HepG2 (cell line): ENCODE measurements around the gene PLEKHG5. TPM values are rescaled to one million over a fixed set of nuclear protein-coding genes. Genes with fewer than 3 reads are reported as not detected.
A peak's percentile ranks its signal among the peaks of the same experiment; 100 is the strongest.

Experiments used
- CAMTA2 ChIP-seq: sonication (generic); formaldehyde crosslinking; IDR thresholded peaks from 2 replicates; pipeline ENCODE4 v1.4.0; 2020; ENCODE audit warnings: mild to moderate bottlenecking, missing genetic modification reagents, borderline replicate concordance
- EEA1 ChIP-seq: sonication (generic); formaldehyde crosslinking; IDR thresholded peaks from 2 replicates; pipeline ENCODE4 v1.5.1; 2020; ENCODE audit warnings: mild to moderate bottlenecking, missing genetic modification reagents, borderline replicate concordance
- GABPA ChIP-seq, 2 experiments: IDR thresholded peaks; 2 replicates each; pipeline ENCODE4 v1.6.1; 2011 to 2016; ENCODE audit warnings: low read depth in 2 of 2, low read length in 1 of 2, missing biosample characterization in 1 of 2, missing genetic modification characterization in 1 of 2
- HNF4A ChIP-seq: sonication (generic); formaldehyde crosslinking; IDR thresholded peaks from 2 replicates; pipeline ENCODE4 v1.4.0; 2020; ENCODE audit warnings: missing genetic modification reagents
- KAT8 ChIP-seq: IDR thresholded peaks from 2 replicates; pipeline ENCODE4 v1.6.1; 2016; ENCODE audit warnings: missing genetic modification reagents, missing compliant biosample characterization
- NAIF1 ChIP-seq: sonication (generic); formaldehyde crosslinking; IDR thresholded peaks from 2 replicates; pipeline ENCODE4 v1.5.0; 2020; ENCODE audit warnings: mild to moderate bottlenecking, missing genetic modification reagents, borderline replicate concordance
- NFE2L1 ChIP-seq: sonication (generic); formaldehyde crosslinking; IDR thresholded peaks from 2 replicates; pipeline ENCODE4 v1.4.0; 2020; ENCODE audit warnings: missing genetic modification reagents, mild to moderate bottlenecking, borderline replicate concordance
- REPIN1 ChIP-seq: sonication (generic); formaldehyde crosslinking; IDR thresholded peaks from 2 replicates; pipeline ENCODE4 v1.8.0; 2022; ENCODE audit warnings: missing genetic modification reagents, low read depth, mild to moderate bottlenecking, borderline replicate concordance
- ZNF230 ChIP-seq: sonication (generic); formaldehyde crosslinking; IDR thresholded peaks from 2 replicates; pipeline ENCODE4 v1.4.0; 2020; ENCODE audit warnings: mild to moderate bottlenecking, missing genetic modification reagents
- ZNF383 ChIP-seq: sonication (generic); formaldehyde crosslinking; IDR thresholded peaks from 2 replicates; pipeline ENCODE4 v1.4.0; 2020; ENCODE audit warnings: missing genetic modification reagents, mild to moderate bottlenecking, borderline replicate concordance
- ZNF552 ChIP-seq: sonication (generic); formaldehyde crosslinking; IDR thresholded peaks from 2 replicates; pipeline ENCODE4 v1.9.0; 2022; ENCODE audit warnings: missing genetic modification reagents, mild to moderate bottlenecking, borderline replicate concordance
- polyA plus RNA-seq, 8 experiments: library from polyadenylated mRNA; depleted of rRNA in 3 of 8; stranded (reverse) in 7 of 8; unstranded in 1 of 8; fragments of >200 nt; fragmentation: Illumina TruSeq in 4 of 8; extraction: Trizol in 4 of 8; gene quantifications; 2 replicates each; pipeline versions ENCODE4 v1.2.1 to v1.2.3, GENCODE V29; 2011 to 2016; ENCODE audit warnings: low read depth in 4 of 8, missing spikeins in 1 of 8, mixed read lengths in 1 of 8; ENCODE audit not compliant: insufficient read depth in 1 of 8
- total RNA-seq, 5 experiments: library from RNA; depleted of rRNA; stranded (reverse); fragments of >200 nt; fragmentation: Illumina TruSeq; extraction: Trizol; gene quantifications; 2 replicates each; pipeline ENCODE4 v1.2.3, GENCODE V29; 2016; ENCODE audit warnings: low read depth in 1 of 5
- TF ChIP-seq, protein P1 (sequence below): sonication (generic); IDR thresholded peaks from 2 replicates; pipeline ENCODE4 v1.6.1; 2016; ENCODE audit warnings: low read depth, borderline replicate concordance
- TF ChIP-seq, protein P2 (sequence below): sonication (generic); formaldehyde crosslinking; IDR thresholded peaks from 2 replicates; pipeline ENCODE4 v1.4.0; 2020; ENCODE audit warnings: mild to moderate bottlenecking, missing genetic modification reagents
- TF ChIP-seq, protein P3 (sequence below): sonication (generic); formaldehyde crosslinking; IDR thresholded peaks from 2 replicates; pipeline ENCODE4 v1.4.0; 2020; ENCODE audit warnings: missing genetic modification reagents, low read depth, mild to moderate bottlenecking, borderline replicate concordance
- TF ChIP-seq, protein P4 (sequence below): sonication (generic); formaldehyde crosslinking; IDR thresholded peaks from 2 replicates; pipeline ENCODE4 v1.4.0; 2020; ENCODE audit warnings: missing genetic modification reagents, borderline replicate concordance

Gene PLEKHG5
- total and polyA plus RNA-seq, 2 of the 13 experiments (the other 11 are each of a cell fraction or from before 2014, with no cell fraction given): 1.9 to 3.5 TPM

DNA sequence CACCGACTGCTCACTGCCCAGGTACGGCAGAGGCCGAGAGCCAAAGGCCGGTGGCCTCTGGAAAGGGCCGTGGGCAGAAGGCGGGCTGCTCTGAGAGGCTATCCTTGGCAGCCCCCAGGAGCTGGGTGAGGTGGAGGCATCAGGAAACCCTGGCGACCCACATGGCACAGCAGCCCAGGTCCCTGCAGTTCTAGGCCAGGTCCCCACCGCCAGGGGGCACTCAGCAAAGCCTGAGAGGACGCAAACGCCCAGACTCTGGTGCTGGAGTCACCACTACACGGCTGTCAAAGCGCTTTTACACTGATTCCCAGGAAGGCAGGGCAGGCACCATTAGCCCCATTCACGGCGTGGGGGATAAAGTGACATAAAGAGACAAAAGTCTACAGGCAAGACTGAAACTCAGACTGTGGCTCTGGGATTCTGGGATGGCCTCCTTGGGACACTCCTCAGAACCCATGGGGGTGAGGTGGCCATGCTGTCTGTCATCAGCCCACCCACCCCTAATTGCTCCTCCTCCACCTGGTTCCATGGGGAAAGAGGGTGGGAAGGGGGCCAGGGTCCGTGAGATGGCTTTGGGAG lies 4.9 kb downstream of the PLEKHG5 start (continued):
- TF ChIP-seq, protein P1, sequence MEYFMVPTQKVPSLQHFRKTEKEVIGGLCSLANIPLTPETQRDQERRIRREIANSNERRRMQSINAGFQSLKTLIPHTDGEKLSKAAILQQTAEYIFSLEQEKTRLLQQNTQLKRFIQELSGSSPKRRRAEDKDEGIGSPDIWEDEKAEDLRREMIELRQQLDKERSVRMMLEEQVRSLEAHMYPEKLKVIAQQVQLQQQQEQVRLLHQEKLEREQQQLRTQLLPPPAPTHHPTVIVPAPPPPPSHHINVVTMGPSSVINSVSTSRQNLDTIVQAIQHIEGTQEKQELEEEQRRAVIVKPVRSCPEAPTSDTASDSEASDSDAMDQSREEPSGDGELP: no peak
- no peak for TF ChIP-seq NFE2L1 (CRISPR knock-in tag)
- TF ChIP-seq EEA1 (CRISPR knock-in tag): no peak
- no peak for TF ChIP-seq ZNF552
- TF ChIP-seq, protein P2, sequence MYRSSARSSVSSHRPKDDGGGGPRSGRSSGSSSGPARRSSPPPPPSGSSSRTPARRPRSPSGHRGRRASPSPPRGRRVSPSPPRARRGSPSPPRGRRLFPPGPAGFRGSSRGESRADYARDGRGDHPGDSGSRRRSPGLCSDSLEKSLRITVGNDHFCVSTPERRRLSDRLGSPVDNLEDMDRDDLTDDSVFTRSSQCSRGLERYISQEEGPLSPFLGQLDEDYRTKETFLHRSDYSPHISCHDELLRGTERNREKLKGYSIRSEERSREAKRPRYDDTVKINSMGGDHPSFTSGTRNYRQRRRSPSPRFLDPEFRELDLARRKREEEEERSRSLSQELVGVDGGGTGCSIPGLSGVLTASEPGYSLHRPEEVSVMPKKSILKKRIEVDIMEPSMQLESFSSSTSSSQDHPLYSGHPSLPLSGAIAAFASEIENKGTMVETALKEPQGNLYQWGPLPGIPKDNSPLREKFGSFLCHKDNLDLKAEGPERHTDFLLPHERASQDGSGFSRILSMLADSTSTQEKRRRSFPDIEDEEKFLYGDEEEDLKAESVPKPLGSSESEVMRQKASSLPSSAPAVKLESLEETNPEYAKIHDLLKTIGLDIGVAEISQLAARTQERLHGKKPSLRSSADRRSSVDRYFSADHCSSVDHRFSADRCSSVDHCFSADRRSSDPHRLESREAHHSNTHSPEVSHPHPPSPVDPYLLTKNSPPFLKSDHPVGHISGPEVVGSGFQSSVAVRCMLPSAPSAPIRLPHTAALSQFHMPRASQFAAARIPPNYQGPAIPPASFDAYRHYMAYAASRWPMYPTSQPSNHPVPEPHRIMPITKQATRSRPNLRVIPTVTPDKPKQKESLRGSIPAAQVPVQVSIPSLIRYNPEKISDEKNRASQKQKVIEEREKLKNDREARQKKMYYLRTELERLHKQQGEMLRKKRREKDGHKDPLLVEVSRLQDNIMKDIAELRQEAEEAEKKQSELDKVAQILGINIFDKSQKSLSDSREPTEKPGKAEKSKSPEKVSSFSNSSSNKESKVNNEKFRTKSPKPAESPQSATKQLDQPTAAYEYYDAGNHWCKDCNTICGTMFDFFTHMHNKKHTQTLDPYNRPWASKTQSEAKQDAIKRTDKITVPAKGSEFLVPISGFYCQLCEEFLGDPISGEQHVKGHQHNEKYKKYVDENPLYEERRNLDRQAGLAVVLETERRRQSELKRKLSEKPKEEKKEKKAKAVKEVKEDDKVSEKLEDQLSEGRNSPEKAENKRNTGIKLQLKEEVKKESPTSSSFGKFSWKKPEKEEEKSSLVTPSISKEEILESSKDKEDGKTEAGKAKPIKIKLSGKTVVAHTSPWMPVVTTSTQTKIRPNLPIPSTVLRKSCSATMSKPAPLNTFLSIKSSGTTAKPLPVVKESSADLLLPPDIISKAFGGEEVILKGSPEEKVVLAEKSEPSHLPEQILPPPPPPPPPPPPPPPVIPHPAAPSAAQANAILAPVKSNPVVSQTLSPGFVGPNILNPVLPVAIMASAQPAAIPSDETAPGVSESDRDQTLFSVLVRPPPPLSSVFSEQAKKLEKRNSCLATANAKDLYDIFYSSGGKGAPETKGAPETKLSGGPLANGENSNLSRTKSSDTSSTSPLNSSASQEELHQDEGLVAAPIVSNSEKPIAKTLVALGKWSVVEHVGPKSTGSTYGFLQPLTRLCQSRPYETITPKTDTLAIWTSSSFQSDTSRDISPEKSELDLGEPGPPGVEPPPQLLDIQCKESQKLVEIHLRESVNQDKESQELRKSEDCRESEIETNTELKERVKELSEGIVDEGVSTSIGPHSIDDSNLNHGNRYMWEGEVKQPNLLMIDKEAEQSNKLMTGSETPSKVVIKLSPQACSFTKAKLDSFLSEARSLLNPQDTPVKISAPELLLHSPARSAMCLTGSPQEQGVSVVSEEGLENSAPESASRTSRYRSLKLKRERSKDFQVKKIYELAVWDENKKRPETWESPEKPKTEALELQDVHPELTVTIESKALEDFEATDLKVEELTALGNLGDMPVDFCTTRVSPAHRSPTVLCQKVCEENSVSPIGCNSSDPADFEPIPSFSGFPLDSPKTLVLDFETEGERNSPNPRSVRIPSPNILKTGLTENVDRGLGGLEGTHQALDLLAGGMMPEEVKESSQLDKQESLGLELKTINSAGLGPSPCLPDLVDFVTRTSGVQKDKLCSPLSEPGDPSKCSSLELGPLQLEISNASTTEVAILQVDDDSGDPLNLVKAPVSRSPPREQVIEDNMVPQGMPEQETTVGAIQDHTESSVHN (CRISPR knock-in tag): no peak
- TF ChIP-seq, protein P3, sequence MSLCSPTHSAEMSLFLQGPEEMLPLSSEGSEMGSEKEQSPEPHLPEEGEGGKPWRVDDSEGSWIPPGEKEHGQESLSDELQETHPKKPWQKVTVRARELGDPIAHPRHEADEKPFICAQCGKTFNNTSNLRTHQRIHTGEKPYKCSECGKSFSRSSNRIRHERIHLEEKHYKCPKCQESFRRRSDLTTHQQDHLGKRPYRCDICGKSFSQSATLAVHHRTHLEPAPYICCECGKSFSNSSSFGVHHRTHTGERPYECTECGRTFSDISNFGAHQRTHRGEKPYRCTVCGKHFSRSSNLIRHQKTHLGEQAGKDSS (CRISPR knock-in tag): peak; percentile 79; the same call in 1 of the 2 replicates
- TF ChIP-seq ZNF230 (CRISPR knock-in tag): no peak
- TF ChIP-seq HNF4A (CRISPR knock-in tag): no peak
- no peak for TF ChIP-seq ZNF383 (CRISPR knock-in tag)
- no peak for TF ChIP-seq NAIF1 (CRISPR knock-in tag)
- no peak for TF ChIP-seq GABPA (IDR thresholded peaks at IDR 0.05; ENCODE audit: low read depth, low read length)
- TF ChIP-seq GABPA (CRISPR knock-in tag; IDR thresholded peaks at IDR 0.05; ENCODE audit: low read depth): no peak
- TF ChIP-seq KAT8 (CRISPR knock-in tag): no peak
- TF ChIP-seq REPIN1 (CRISPR knock-in tag): peak; percentile 51; the same call in 1 of the 2 replicates
- TF ChIP-seq, protein P4, sequence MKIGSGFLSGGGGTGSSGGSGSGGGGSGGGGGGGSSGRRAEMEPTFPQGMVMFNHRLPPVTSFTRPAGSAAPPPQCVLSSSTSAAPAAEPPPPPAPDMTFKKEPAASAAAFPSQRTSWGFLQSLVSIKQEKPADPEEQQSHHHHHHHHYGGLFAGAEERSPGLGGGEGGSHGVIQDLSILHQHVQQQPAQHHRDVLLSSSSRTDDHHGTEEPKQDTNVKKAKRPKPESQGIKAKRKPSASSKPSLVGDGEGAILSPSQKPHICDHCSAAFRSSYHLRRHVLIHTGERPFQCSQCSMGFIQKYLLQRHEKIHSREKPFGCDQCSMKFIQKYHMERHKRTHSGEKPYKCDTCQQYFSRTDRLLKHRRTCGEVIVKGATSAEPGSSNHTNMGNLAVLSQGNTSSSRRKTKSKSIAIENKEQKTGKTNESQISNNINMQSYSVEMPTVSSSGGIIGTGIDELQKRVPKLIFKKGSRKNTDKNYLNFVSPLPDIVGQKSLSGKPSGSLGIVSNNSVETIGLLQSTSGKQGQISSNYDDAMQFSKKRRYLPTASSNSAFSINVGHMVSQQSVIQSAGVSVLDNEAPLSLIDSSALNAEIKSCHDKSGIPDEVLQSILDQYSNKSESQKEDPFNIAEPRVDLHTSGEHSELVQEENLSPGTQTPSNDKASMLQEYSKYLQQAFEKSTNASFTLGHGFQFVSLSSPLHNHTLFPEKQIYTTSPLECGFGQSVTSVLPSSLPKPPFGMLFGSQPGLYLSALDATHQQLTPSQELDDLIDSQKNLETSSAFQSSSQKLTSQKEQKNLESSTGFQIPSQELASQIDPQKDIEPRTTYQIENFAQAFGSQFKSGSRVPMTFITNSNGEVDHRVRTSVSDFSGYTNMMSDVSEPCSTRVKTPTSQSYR (CRISPR knock-in tag): no peak
- no peak for TF ChIP-seq CAMTA2 (CRISPR knock-in tag)
